Measurements from ENCODE around the gene SYCP3. TPM values are rescaled to one million over a fixed set of nuclear protein-coding genes. Genes with fewer than 3 reads are reported as not detected.

Gene SYCP3
- total and polyA plus RNA-seq, 2 of the 8 experiments (the other 6 are each of a cell fraction or from before 2014, with no cell fraction given) = 0.02 to 0.07 TPM

DNA sequence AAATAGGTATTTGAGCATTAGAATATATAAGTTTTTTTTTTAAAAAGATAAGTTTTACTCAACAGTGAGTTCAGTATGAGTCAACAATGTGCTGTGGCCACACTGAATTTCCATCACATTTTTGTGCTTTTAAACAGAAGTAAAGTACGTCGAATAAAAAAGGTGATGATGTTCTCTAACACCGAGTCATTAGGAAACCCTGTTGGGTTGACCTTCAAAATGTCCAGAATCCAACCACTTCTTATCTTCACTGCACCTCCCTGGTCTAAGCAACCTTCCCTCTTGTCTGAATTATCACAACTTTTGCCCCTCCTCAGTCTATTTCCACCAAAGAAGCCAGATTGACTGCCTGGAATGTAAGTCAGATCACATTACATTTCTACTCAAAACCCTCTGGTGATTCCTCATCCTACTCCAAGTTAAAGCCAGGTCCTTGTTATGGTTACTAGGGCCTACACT lies 43.0 kb upstream of the SYCP3 start (continued):
- no peak for TF ChIP-seq SIX5 (IDR thresholded peaks at IDR 0.05; ENCODE audit: low read depth, low read length)
- no peak for TF ChIP-seq KDM5A (IDR thresholded peaks at IDR 0.05; ENCODE audit: low read length)
- no peak for TF ChIP-seq JUN (IDR thresholded peaks at IDR 0.05; ENCODE audit: low read depth, low read length)
- TF ChIP-seq FOSL1 (IDR thresholded peaks at IDR 0.05; ENCODE audit: insufficient read depth, low read depth, low read length) = no peak
- TF ChIP-seq ZNF274 (IDR thresholded peaks at IDR 0.05; ENCODE audit: borderline replicate concordance, extremely low read depth, low read length) = no peak
- TF ChIP-seq, protein P1, sequence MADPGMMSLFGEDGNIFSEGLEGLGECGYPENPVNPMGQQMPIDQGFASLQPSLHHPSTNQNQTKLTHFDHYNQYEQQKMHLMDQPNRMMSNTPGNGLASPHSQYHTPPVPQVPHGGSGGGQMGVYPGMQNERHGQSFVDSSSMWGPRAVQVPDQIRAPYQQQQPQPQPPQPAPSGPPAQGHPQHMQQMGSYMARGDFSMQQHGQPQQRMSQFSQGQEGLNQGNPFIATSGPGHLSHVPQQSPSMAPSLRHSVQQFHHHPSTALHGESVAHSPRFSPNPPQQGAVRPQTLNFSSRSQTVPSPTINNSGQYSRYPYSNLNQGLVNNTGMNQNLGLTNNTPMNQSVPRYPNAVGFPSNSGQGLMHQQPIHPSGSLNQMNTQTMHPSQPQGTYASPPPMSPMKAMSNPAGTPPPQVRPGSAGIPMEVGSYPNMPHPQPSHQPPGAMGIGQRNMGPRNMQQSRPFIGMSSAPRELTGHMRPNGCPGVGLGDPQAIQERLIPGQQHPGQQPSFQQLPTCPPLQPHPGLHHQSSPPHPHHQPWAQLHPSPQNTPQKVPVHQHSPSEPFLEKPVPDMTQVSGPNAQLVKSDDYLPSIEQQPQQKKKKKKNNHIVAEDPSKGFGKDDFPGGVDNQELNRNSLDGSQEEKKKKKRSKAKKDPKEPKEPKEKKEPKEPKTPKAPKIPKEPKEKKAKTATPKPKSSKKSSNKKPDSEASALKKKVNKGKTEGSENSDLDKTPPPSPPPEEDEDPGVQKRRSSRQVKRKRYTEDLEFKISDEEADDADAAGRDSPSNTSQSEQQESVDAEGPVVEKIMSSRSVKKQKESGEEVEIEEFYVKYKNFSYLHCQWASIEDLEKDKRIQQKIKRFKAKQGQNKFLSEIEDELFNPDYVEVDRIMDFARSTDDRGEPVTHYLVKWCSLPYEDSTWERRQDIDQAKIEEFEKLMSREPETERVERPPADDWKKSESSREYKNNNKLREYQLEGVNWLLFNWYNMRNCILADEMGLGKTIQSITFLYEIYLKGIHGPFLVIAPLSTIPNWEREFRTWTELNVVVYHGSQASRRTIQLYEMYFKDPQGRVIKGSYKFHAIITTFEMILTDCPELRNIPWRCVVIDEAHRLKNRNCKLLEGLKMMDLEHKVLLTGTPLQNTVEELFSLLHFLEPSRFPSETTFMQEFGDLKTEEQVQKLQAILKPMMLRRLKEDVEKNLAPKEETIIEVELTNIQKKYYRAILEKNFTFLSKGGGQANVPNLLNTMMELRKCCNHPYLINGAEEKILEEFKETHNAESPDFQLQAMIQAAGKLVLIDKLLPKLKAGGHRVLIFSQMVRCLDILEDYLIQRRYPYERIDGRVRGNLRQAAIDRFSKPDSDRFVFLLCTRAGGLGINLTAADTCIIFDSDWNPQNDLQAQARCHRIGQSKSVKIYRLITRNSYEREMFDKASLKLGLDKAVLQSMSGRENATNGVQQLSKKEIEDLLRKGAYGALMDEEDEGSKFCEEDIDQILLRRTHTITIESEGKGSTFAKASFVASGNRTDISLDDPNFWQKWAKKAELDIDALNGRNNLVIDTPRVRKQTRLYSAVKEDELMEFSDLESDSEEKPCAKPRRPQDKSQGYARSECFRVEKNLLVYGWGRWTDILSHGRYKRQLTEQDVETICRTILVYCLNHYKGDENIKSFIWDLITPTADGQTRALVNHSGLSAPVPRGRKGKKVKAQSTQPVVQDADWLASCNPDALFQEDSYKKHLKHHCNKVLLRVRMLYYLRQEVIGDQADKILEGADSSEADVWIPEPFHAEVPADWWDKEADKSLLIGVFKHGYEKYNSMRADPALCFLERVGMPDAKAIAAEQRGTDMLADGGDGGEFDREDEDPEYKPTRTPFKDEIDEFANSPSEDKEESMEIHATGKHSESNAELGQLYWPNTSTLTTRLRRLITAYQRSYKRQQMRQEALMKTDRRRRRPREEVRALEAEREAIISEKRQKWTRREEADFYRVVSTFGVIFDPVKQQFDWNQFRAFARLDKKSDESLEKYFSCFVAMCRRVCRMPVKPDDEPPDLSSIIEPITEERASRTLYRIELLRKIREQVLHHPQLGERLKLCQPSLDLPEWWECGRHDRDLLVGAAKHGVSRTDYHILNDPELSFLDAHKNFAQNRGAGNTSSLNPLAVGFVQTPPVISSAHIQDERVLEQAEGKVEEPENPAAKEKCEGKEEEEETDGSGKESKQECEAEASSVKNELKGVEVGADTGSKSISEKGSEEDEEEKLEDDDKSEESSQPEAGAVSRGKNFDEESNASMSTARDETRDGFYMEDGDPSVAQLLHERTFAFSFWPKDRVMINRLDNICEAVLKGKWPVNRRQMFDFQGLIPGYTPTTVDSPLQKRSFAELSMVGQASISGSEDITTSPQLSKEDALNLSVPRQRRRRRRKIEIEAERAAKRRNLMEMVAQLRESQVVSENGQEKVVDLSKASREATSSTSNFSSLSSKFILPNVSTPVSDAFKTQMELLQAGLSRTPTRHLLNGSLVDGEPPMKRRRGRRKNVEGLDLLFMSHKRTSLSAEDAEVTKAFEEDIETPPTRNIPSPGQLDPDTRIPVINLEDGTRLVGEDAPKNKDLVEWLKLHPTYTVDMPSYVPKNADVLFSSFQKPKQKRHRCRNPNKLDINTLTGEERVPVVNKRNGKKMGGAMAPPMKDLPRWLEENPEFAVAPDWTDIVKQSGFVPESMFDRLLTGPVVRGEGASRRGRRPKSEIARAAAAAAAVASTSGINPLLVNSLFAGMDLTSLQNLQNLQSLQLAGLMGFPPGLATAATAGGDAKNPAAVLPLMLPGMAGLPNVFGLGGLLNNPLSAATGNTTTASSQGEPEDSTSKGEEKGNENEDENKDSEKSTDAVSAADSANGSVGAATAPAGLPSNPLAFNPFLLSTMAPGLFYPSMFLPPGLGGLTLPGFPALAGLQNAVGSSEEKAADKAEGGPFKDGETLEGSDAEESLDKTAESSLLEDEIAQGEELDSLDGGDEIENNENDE (IDR thresholded peaks at IDR 0.05; ENCODE audit: insufficient replicate concordance, low read length) = no peak

Data from H1 (cell line).